ENCODE results near the gene TECPR1.

The TECPR1 gene

GRCh38 chr7:98283127-98283886 is 31.3 kb upstream of the TECPR1 start:
- DNase-seq (ENCODE audit: low read depth in 2 of 2) = no peak

- no peak for DNase-seq (ENCODE audit: low read depth in 2 of 2)
These were observed 30.7 kb upstream of the TECPR1 start for GRCh38 chr7:98282703-98283102.

GRCh38 chr7:98281757-98282606 is 29.9 kb upstream of the TECPR1 start:
- DNase-seq (ENCODE audit: low read depth in 2 of 2) = no peak

GRCh38 chr7:98280791-98281756 is 29.0 kb upstream of the TECPR1 start, which contains the start of gene BRI3:
BRI3 (plus strand) TSS chr7:98281686; CDS start chr7:98281796, 110 bp downstream.
- DNase-seq (ENCODE audit: low read depth in 2 of 2) = peak; percentile 82 to 96

DNA sequence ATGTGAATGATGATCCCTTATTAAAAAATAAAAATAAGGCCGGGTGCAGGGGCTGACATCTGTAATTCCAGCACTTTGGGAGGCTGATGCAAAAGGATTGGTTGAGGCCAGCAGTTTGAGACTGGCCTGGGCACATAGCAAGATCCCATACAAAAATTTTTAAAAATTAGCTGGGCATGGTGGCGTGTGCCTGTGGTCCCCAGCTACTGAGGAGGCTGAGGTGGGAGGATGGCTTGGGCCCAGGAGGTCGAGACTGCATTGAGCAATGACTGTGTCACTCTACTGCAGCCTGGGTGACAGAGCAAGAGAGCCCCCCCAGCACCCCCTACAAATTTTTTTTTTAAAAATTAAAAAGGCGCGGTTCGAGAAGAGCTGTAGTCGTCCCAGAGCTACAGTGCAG is 28.3 kb upstream of the TECPR1 start:
- DNase-seq (ENCODE audit: low read depth in 2 of 2) = no peak

DNA sequence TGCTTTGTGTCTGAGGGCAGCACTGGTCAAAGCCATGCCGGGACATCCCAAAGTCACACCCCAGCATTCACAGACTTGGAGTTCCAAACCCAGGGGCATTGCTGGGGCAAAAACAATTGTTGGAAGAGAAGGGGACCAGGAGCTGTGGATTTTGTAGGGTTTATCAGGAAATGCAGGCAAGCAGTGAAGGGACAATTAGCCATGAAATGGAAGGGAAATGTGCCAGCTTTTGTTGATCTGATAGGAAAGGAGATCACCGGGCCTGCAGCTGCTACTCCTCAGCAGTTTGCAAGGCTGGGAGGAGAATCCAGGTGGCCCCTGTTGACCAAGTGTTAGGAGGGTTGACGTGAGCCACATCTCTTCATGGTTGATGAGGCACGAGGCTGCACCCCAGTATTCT is 26.9 kb upstream of the TECPR1 start:
- no peak for DNase-seq (ENCODE audit: low read depth in 2 of 2)

GRCh38 chr7:98278408-98278807 is 26.4 kb upstream of the TECPR1 start:
- DNase-seq (ENCODE audit: low read depth in 2 of 2) = no peak

- DNase-seq (ENCODE audit: low read depth in 2 of 2) = no peak
These were observed 24.3 kb upstream of the TECPR1 start for GRCh38 chr7:98276241-98276761.

GRCh38 chr7:98267303-98267702 is 15.3 kb upstream of the TECPR1 start:
- DNase-seq (ENCODE audit: low read depth in 2 of 2) = no peak

DNA sequence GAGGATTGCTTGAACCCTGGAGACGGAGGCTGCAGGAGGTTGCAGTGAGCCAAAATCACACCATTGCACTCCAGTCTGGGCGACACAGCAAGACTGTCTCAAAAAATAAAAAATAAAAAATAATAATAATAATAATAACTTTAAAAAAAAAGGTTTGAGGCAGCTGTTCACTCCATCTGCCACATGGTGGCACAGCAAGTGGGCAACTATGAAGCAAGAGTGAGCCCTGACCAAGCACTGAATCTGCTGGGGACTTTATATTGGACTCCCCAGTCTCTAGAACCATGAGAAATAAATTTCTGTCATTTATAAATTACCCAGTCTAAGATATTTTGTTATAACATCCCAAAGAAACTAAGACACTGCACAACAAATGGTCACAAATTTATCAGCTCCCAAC is 14.8 kb upstream of the TECPR1 start:
- DNase-seq (ENCODE audit: low read depth in 2 of 2) = no peak

GRCh38 chr7:98265841-98266271 is 13.8 kb upstream of the TECPR1 start:
- no peak for DNase-seq (ENCODE audit: low read depth in 2 of 2)

DNA sequence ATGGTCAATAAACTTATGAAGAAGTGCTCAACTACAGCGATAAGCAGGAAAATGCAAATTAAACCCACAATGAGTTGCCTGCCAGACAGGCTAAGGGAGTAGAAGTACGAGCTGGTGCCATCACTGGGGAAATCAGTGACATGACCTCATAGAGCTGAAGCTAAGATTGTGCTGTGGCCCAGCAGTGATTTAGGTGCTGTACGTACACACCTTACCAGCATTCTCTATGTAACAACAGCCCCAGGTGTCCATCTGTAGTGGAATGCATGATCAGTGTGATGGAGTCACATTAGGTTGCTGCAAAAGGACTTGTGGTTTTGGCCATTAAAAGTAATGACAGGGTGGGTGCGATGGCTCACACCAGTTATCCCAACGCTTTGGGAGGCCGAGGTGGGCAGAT is 5.7 kb upstream of the TECPR1 start:
- DNase-seq (ENCODE audit: low read depth in 2 of 2) = no peak

- no peak for DNase-seq (ENCODE audit: low read depth in 2 of 2)
These were observed 4.4 kb upstream of the TECPR1 start for GRCh38 chr7:98256431-98256830.

GRCh38 chr7:98254951-98255610 is 3.0 kb upstream of the TECPR1 start:
- no peak for DNase-seq (ENCODE audit: low read depth in 2 of 2)

- DNase-seq (ENCODE audit: low read depth in 2 of 2) = no peak
These were observed 2.5 kb upstream of the TECPR1 start for GRCh38 chr7:98254516-98254915.

GRCh38 chr7:98252425-98253054 is 508 bp upstream of the TECPR1 start:
- no peak for DNase-seq (ENCODE audit: low read depth in 2 of 2)

DNA sequence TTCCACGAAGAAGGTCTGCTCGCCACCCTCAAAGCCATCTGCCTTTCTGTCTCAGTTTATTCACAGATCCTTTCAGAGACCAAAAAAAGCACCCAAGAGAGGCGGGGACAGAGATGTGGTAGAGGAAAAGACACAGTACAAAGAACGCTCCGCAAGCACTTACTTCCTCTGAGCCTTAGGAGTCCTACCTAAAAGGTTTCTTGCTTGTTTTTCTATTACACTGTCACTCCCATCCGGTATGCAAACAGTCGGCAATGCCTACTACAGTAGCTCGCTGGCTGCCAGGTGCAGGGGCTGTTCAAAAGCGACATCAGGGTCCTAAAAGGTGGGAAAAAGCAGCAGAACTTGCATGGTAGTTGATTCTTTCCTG is 816 bp downstream of the TECPR1 start:
- peak in 1 of 2 donors; percentile 9 for DNase-seq (ENCODE audit: low read depth in 2 of 2)

DNA sequence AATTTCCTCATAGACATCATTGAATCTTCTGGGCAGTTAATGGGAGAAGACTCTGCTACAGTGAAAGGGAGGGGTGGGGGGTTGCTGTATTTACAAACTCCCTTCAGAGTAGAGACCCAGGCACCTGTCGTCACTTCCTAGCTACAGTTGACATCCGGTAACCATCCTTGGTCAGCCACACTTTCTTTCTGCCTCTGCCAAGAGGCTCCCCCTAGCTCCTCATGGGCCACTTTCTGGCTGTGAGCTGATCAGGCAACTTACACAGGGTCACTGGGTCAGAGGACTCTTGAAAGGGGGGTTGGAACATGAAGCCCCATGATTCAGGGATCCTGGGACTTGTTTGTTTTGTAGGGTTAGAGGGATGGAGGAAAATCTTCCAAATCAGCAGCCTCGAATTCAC is 1.2 kb downstream of the TECPR1 start:
- DNase-seq (ENCODE audit: low read depth in 2 of 2) = no peak

- no peak for DNase-seq (ENCODE audit: low read depth in 2 of 2)
These were observed 2.9 kb downstream of the TECPR1 start for GRCh38 chr7:98249106-98249505.

- DNase-seq (ENCODE audit: low read depth in 2 of 2) = no peak
These were observed 3.9 kb downstream of the TECPR1 start for GRCh38 chr7:98248156-98248555.

- no peak for DNase-seq (ENCODE audit: low read depth in 2 of 2)
These were observed 7.2 kb downstream of the TECPR1 start for GRCh38 chr7:98244871-98245270.
